ENCODE measurements around the gene WWP2. TPM values are rescaled to one million over a fixed set of nuclear protein-coding genes. Genes with fewer than 3 reads are reported as not detected.
"Not testable (repeated sequence)": the region's sequence is repeated elsewhere in the genome, so short reads cannot be mapped to it uniquely, and the experiment has no call there.

WWP2 gene
- total RNA-seq, 1 donor from 2014 or later = 38.8 TPM

GRCh38 chr16:69727916-69728270 lies 34.2 kb upstream of the WWP2 start:
- Mint-ChIP-seq H3K4me3 (peak overlapping the region; percentile 95), H3K36me3 (no peaks in the 10 kb centered on the region), H3K27me3 (no peaks in the 10 kb centered on the region), H3K27ac (peak overlapping the region; percentile 99), H3K9me3 (no peaks in the 10 kb centered on the region), H3K4me1 (ENCODE audit: unreplicated experiment) (peaks cover 23% of the 10 kb centered on the region)
- DNase-seq (ENCODE audit: extremely low spot score, unreplicated experiment) = no peak
- TF ChIP-seq CTCF (conservative IDR thresholded peaks at IDR 0.05) = no peak

- H3K36me3 Mint-ChIP-seq; H3K27me3 Mint-ChIP-seq; DNase-seq (ENCODE audit: extremely low spot score, unreplicated experiment); H3K4me3 Mint-ChIP-seq; H3K9me3 Mint-ChIP-seq; H3K27ac Mint-ChIP-seq: not testable (repeated sequence)
- H3K4me1 Mint-ChIP-seq (ENCODE audit: unreplicated experiment) = peaks cover 19% of the 10 kb centered on the region
Observed at GRCh38 chr16:69729030-69729429, 33.1 kb upstream of the WWP2 start.

- H3K4me3 Mint-ChIP-seq; H3K36me3 Mint-ChIP-seq; H3K27ac Mint-ChIP-seq; DNase-seq (ENCODE audit: extremely low spot score, unreplicated experiment); H3K27me3 Mint-ChIP-seq; H3K4me1 Mint-ChIP-seq (ENCODE audit: unreplicated experiment); H3K9me3 Mint-ChIP-seq: not testable (repeated sequence)
Observed at GRCh38 chr16:69731280-69731679, 30.9 kb upstream of the WWP2 start.

GRCh38 chr16:69732101-69732500 lies 30.0 kb upstream of the WWP2 start:
- H3K9me3 Mint-ChIP-seq = no peaks in the 10 kb centered on the region
- no peaks in the 10 kb centered on the region for H3K27me3 Mint-ChIP-seq
- no peak overlapping the region for H3K4me3 Mint-ChIP-seq
- no peak overlapping the region for H3K27ac Mint-ChIP-seq
- TF ChIP-seq CTCF (conservative IDR thresholded peaks at IDR 0.05) = no peak
- peaks cover under 1% of the 10 kb centered on the region for H3K4me1 Mint-ChIP-seq (ENCODE audit: unreplicated experiment)
- DNase-seq (ENCODE audit: extremely low spot score, unreplicated experiment) = no peak
- no peaks in the 10 kb centered on the region for H3K36me3 Mint-ChIP-seq

- Mint-ChIP-seq H3K27ac (no peak overlapping the region), H3K36me3 (peaks cover 33% of the 10 kb centered on the region)
Observed at GRCh38 chr16:69741519-69741918, 20.6 kb upstream of the WWP2 start.

GRCh38 chr16:69741951-69742904 lies 19.9 kb upstream of the WWP2 start:
- Mint-ChIP-seq H3K27ac (no peak overlapping the region), H3K27me3 (no peaks in the 10 kb centered on the region), H3K9me3 (no peaks in the 10 kb centered on the region), H3K36me3 (peaks cover 34% of the 10 kb centered on the region), H3K4me1 (ENCODE audit: unreplicated experiment) (peaks cover 9% of the 10 kb centered on the region), H3K4me3 (no peak overlapping the region)
- DNase-seq (ENCODE audit: extremely low spot score, unreplicated experiment) = no peak
- TF ChIP-seq CTCF (conservative IDR thresholded peaks at IDR 0.05) = no peak

More at GRCh38 chr16:69741519-69741918, 20.6 kb upstream of the WWP2 start:
- H3K9me3 Mint-ChIP-seq = no peaks in the 10 kb centered on the region
- no peaks in the 10 kb centered on the region for H3K27me3 Mint-ChIP-seq
- TF ChIP-seq CTCF (conservative IDR thresholded peaks at IDR 0.05) = no peak
- no peak overlapping the region for H3K4me3 Mint-ChIP-seq
- H3K4me1 Mint-ChIP-seq (ENCODE audit: unreplicated experiment) = peaks cover 9% of the 10 kb centered on the region
- no peak for DNase-seq (ENCODE audit: extremely low spot score, unreplicated experiment)
